ENCODE data around the gene MUC4.

MUC4 gene

GRCh38 chr3:195805181-195805580 is 6.5 kb downstream of the MUC4 start:
- TF ChIP-seq CTCF (IDR thresholded peaks at IDR 0.05; ENCODE audit: low read depth, low read length, missing control alignments): no peak
- no peak overlapping the region for H3K4me3 ChIP-seq (replicated peaks; ENCODE audit: low read depth, low read length)
- DNase-seq (ENCODE audit: extremely low read depth, low read depth): no peak

GRCh38 chr3:195803289-195803908 is 8.3 kb downstream of the MUC4 start:
- DNase-seq (ENCODE audit: extremely low read depth, low read depth): no peak
- no peak for TF ChIP-seq CTCF (IDR thresholded peaks at IDR 0.05; ENCODE audit: low read depth, low read length, missing control alignments)
- no peak overlapping the region for H3K4me3 ChIP-seq (replicated peaks; ENCODE audit: low read depth, low read length)

GRCh38 chr3:195802795-195803194 is 8.9 kb downstream of the MUC4 start:
- no peak for DNase-seq (ENCODE audit: extremely low read depth, low read depth)
- H3K4me3 ChIP-seq (replicated peaks; ENCODE audit: low read depth, low read length): no peak overlapping the region
- no peak for TF ChIP-seq CTCF (IDR thresholded peaks at IDR 0.05; ENCODE audit: low read depth, low read length, missing control alignments)

- no peak for TF ChIP-seq CTCF (IDR thresholded peaks at IDR 0.05; ENCODE audit: low read depth, low read length, missing control alignments)
- H3K4me3 ChIP-seq (replicated peaks; ENCODE audit: low read depth, low read length): no peak overlapping the region
- no peak for DNase-seq (ENCODE audit: extremely low read depth, low read depth)
Observed at GRCh38 chr3:195802261-195802701, 9.4 kb downstream of the MUC4 start.

- no peak overlapping the region for H3K4me3 ChIP-seq (replicated peaks; ENCODE audit: low read depth, low read length)
- no peak for DNase-seq (ENCODE audit: extremely low read depth, low read depth)
- TF ChIP-seq CTCF (IDR thresholded peaks at IDR 0.05; ENCODE audit: low read depth, low read length, missing control alignments): no peak
Observed at GRCh38 chr3:195801251-195802183, 10.2 kb downstream of the MUC4 start.

- TF ChIP-seq CTCF (IDR thresholded peaks at IDR 0.05; ENCODE audit: low read depth, low read length, missing control alignments): no peak
- DNase-seq (ENCODE audit: extremely low read depth, low read depth): no peak
- no peak overlapping the region for H3K4me3 ChIP-seq (replicated peaks; ENCODE audit: low read depth, low read length)
Observed at GRCh38 chr3:195800240-195800639, 11.5 kb downstream of the MUC4 start.
